ENCODE data around the gene ACYP2. TPM values are rescaled to one million over a fixed set of nuclear protein-coding genes. Genes with fewer than 3 reads are reported as not detected.

ACYP2 gene
- total and polyA plus RNA-seq, 12 donors, result 36.9 to 101 (median 53.1) TPM

- Histone ChIP-seq H3K4me1 (replicated peaks in 1 of 2) (peaks cover 0 to 2% of the 10 kb centered on the region in 2 donors), H3K27ac (peak overlapping the region in 1 of 5 donors; percentile 29), H3K36me3 (replicated peaks in 1 of 2) (no peaks in the 10 kb centered on the region), H3K27me3 (no peaks in the 10 kb centered on the region), H3K9me3 (replicated peaks in 1 of 3) (no peaks in the 10 kb centered on the region), H3K4me3 (no peak overlapping the region)
- no peak for TF ChIP-seq CTCF (IDR thresholded peaks at IDR 0.05)
- no peak for TF ChIP-seq POLR2A (IDR thresholded peaks at IDR 0.05)
- DNase-seq, result no peak
- intact Hi-C loops (cut with DNase I), result no loop called here
- 76 to 86% (median 82%) methylated on average over 1 of the region's 1 CpG for WGBS, 4 donors
These were observed 220.9 kb downstream of the ACYP2 start for GRCh38 chr2:54336136-54336976.

GRCh38 chr2:54336977-54337255 lies 221.5 kb downstream of the ACYP2 start:
- Histone ChIP-seq H3K4me1 (replicated peaks in 1 of 2) (no peaks in the 10 kb centered on the region), H3K9me3 (replicated peaks in 1 of 3) (no peaks in the 10 kb centered on the region), H3K36me3 (replicated peaks in 1 of 2) (no peaks in the 10 kb centered on the region), H3K27me3 (no peaks in the 10 kb centered on the region), H3K4me3 (no peak overlapping the region), H3K27ac (peak overlapping the region in 1 of 5 donors; percentile 29)
- no peak for DNase-seq
- TF ChIP-seq POLR2A (IDR thresholded peaks at IDR 0.05) (no peak), CTCF (IDR thresholded peaks at IDR 0.05) (no peak)
- 80 to 95% (median 91%) methylated on average over 1 of the region's 1 CpG for WGBS, 4 donors
- intact Hi-C loops (cut with DNase I), result no loop called here

- TF ChIP-seq CTCF (IDR thresholded peaks at IDR 0.05) (no peak), POLR2A (IDR thresholded peaks at IDR 0.05) (no peak)
- 81 to 96% (median 91%) methylated on average over 1 of the region's 1 CpG for WGBS, 4 donors
- no peaks in the 10 kb centered on the region for H3K27me3 ChIP-seq
- no peak overlapping the region for H3K27ac ChIP-seq
- no peaks in the 10 kb centered on the region for H3K4me1 ChIP-seq (replicated peaks in 1 of 2)
- H3K9me3 ChIP-seq (replicated peaks in 1 of 3), result no peaks in the 10 kb centered on the region
- no peak overlapping the region for H3K4me3 ChIP-seq
- no peak for DNase-seq
- H3K36me3 ChIP-seq (replicated peaks in 1 of 2), result no peaks in the 10 kb centered on the region
- intact Hi-C loops (cut with DNase I), result loop anchor here in 1 of 2 donors (10.0 kb wide), 1 partner anchor 93 kb away; no protein-coding TSS in a partner anchor
These were observed 226.2 kb downstream of the ACYP2 start for GRCh38 chr2:54341656-54342055.

- DNase-seq, result no peak
- intact Hi-C loops (cut with DNase I), result loop anchor here in 1 of 2 donors (10.0 kb wide), 1 partner anchor 92 kb away; no protein-coding TSS in a partner anchor
- Histone ChIP-seq H3K36me3 (replicated peaks in 1 of 2) (no peaks in the 10 kb centered on the region), H3K9me3 (replicated peaks in 1 of 3) (no peaks in the 10 kb centered on the region), H3K27ac (no peak overlapping the region), H3K4me3 (no peak overlapping the region), H3K27me3 (no peaks in the 10 kb centered on the region), H3K4me1 (replicated peaks in 1 of 2) (no peaks in the 10 kb centered on the region)
- TF ChIP-seq POLR2A (IDR thresholded peaks at IDR 0.05) (no peak), CTCF (IDR thresholded peaks at IDR 0.05) (no peak)
- WGBS, 4 donors, result 95 to 98% (median 97%) methylated on average over 2 of the region's 2 CpGs
These were observed 227.2 kb downstream of the ACYP2 start for GRCh38 chr2:54342603-54343002.
